WTC11 (cell line): Measurements from ENCODE around the gene FAM171A1. TPM values are rescaled to one million over a fixed set of nuclear protein-coding genes. Genes with fewer than 3 reads are reported as not detected.

Source experiments
- ATAC-seq: fragments of 200-7000 bp; cut with Tn5 transposase; 2 replicates; pipeline ENCODE4 v1.10.0; 2021; ENCODE audit warnings: mild to moderate bottlenecking, moderate library complexity
- CTCF ChIA-PET: fragments of 300-600 bp; sonication (Branson Sonifier 250); formaldehyde crosslinking; loops from one replicate; lab custom pipeline; 2021; ENCODE audit warnings: antibody characterized with exemption; lab: Charles Lee
- POLR2A ChIA-PET: fragments of 350-600 bp; sonication (Branson Sonifier 250); formaldehyde crosslinking; loops from one replicate; lab custom pipeline; 2021; ENCODE audit warnings: antibody characterized with exemption; lab: Charles Lee
- DNase-seq: peaks from one replicate; pipeline ENCODE4 v3.0.0; 2021; ENCODE audit warnings: low spot score
- H3K27ac Mint-ChIP-seq: 2 replicates; pipeline ENCODE4 v1.8.0; 2021; ENCODE audit warnings: mixed read lengths
- H3K27me3 Mint-ChIP-seq: 2 replicates; pipeline ENCODE4 v1.8.0; 2021; ENCODE audit warnings: low read depth, mild to moderate bottlenecking, moderate library complexity, mixed read lengths
- H3K36me3 Mint-ChIP-seq: 2 replicates; pipeline ENCODE4 v1.8.0; 2021; ENCODE audit warnings: mixed read lengths
- H3K4me1 Mint-ChIP-seq: 2 replicates; pipeline ENCODE4 v1.8.0; 2022; ENCODE audit warnings: mixed read lengths
- H3K4me3 Mint-ChIP-seq: 2 replicates; pipeline ENCODE4 v1.8.0; 2021; ENCODE audit warnings: mild to moderate bottlenecking, moderate library complexity, mixed read lengths
- H3K9me3 Mint-ChIP-seq: 2 replicates; pipeline ENCODE4 v1.8.0; 2021; ENCODE audit warnings: mixed read lengths
- ATF1 ChIP-seq: sonication (generic); formaldehyde crosslinking; IDR thresholded peaks from 2 replicates; pipeline ENCODE4 v1.8.1; 2023; ENCODE audit warnings: mild to moderate bottlenecking, moderate library complexity, missing genetic modification reagents
- ATF2 ChIP-seq: sonication (generic); formaldehyde crosslinking; IDR thresholded peaks from 2 replicates; pipeline ENCODE4 v1.8.1; 2022; ENCODE audit warnings: low read depth, missing genetic modification reagents, borderline replicate concordance
- ATF6 ChIP-seq: sonication (generic); formaldehyde crosslinking; IDR thresholded peaks from 2 replicates; pipeline ENCODE4 v1.8.1; 2023; ENCODE audit warnings: mild to moderate bottlenecking, missing genetic modification reagents
- CREB1 ChIP-seq: sonication (generic); formaldehyde crosslinking; IDR thresholded peaks from 2 replicates; pipeline ENCODE4 v1.8.0; 2023; ENCODE audit warnings: mild to moderate bottlenecking, missing genetic modification reagents
- CTCF ChIP-seq: fragments of 200-600 bp; IDR thresholded peaks from 2 replicates; pipeline ENCODE4 v1.8.0; 2022; ENCODE audit warnings: antibody characterized with exemption
- ESRRA ChIP-seq: sonication (generic); formaldehyde crosslinking; IDR thresholded peaks from 2 replicates; pipeline ENCODE4 v1.8.1; 2022; ENCODE audit warnings: mild to moderate bottlenecking, missing genetic modification reagents, borderline replicate concordance
- FOXP1 ChIP-seq: sonication (generic); formaldehyde crosslinking; IDR thresholded peaks from 2 replicates; pipeline ENCODE4 v1.8.0; 2022; ENCODE audit warnings: missing genetic modification reagents, mild to moderate bottlenecking, moderate library complexity, borderline replicate concordance
- FOXP4 ChIP-seq: sonication (generic); formaldehyde crosslinking; IDR thresholded peaks from 2 replicates; pipeline ENCODE4 v1.8.0; 2022; ENCODE audit warnings: mild to moderate bottlenecking, missing genetic modification reagents
- GRHL2 ChIP-seq: fragments of 250-450 bp; sonication (Bioruptor Pico); IDR thresholded peaks from 2 replicates; pipeline ENCODE4 v1.8.0; 2022; ENCODE audit warnings: mild to moderate bottlenecking, moderate library complexity; ENCODE audit not compliant: insufficient replicate concordance, severe bottlenecking
- HMGA2 ChIP-seq: fragments of 250-450 bp; sonication (Bioruptor Pico); IDR thresholded peaks from 2 replicates; pipeline ENCODE4 v1.4.0; 2021; ENCODE audit warnings: mild to moderate bottlenecking, moderate library complexity
- MAX ChIP-seq: sonication (generic); formaldehyde crosslinking; IDR thresholded peaks from 2 replicates; pipeline ENCODE4 v1.8.0; 2022; ENCODE audit warnings: mild to moderate bottlenecking, missing genetic modification reagents
- NFYB ChIP-seq: sonication (generic); formaldehyde crosslinking; conservative IDR thresholded peaks from 2 replicates; pipeline ENCODE4 v1.8.0; 2022; ENCODE audit warnings: low read depth, missing genetic modification reagents
- PRRX2 ChIP-seq: fragments of 250-450 bp; sonication (Bioruptor Pico); IDR thresholded peaks from 2 replicates; pipeline ENCODE4 v1.8.0; 2021; ENCODE audit warnings: mild to moderate bottlenecking
- RELA ChIP-seq: sonication (generic); formaldehyde crosslinking; IDR thresholded peaks from 2 replicates; pipeline ENCODE4 v1.8.1; 2022; ENCODE audit warnings: missing genetic modification reagents, mild to moderate bottlenecking, borderline replicate concordance
- TEAD1 ChIP-seq: sonication (generic); formaldehyde crosslinking; IDR thresholded peaks from 2 replicates; pipeline ENCODE4 v1.8.0; 2022; ENCODE audit warnings: mild to moderate bottlenecking, missing genetic modification reagents
- USF2 ChIP-seq: sonication (generic); formaldehyde crosslinking; IDR thresholded peaks from 2 replicates; pipeline ENCODE4 v1.8.1; 2023; ENCODE audit warnings: mild to moderate bottlenecking, missing genetic modification reagents, moderate library complexity
- ZBTB43 ChIP-seq: sonication (generic); formaldehyde crosslinking; IDR thresholded peaks from 2 replicates; pipeline ENCODE4 v1.8.1; 2023; ENCODE audit warnings: mild to moderate bottlenecking, missing genetic modification reagents
- ZNF138 ChIP-seq: sonication (generic); formaldehyde crosslinking; conservative IDR thresholded peaks from 2 replicates; pipeline ENCODE4 v1.8.1; 2022; ENCODE audit warnings: mild to moderate bottlenecking, moderate library complexity, missing genetic modification reagents
- ZNF219 ChIP-seq: sonication (generic); formaldehyde crosslinking; IDR thresholded peaks from 2 replicates; pipeline ENCODE4 v1.8.0; 2023; ENCODE audit warnings: missing genetic modification reagents, mild to moderate bottlenecking, borderline replicate concordance
- ZNF396 ChIP-seq: fragments of 250-450 bp; sonication (Bioruptor Pico); IDR thresholded peaks from 2 replicates; pipeline ENCODE4 v1.8.0; 2021; ENCODE audit warnings: mild to moderate bottlenecking, moderate library complexity, borderline replicate concordance
- ZSCAN18 ChIP-seq: fragments of 250-450 bp; sonication (Bioruptor Pico); IDR thresholded peaks from 2 replicates; pipeline ENCODE4 v2.1.2; 2022; ENCODE audit warnings: mild to moderate bottlenecking, moderate library complexity
- total RNA-seq: library from RNA; stranded (reverse); gene quantifications from 3 replicates; pipeline ENCODE4 v1.2.3, GENCODE V29; 2021

FAM171A1 gene
- total RNA-seq, 1 experiment from 2014 or later, result 33.9 TPM

- TF ChIP-seq RELA (CRISPR knock-in tag), result no peak
- TF ChIP-seq USF2 (CRISPR knock-in tag), result no peak
- no peak for TF ChIP-seq GRHL2 (CRISPR knock-in tag)
- no peak for TF ChIP-seq TEAD1 (CRISPR knock-in tag)
- TF ChIP-seq ATF1, result no peak
- TF ChIP-seq MAX (CRISPR knock-in tag), result no peak
- no peak for TF ChIP-seq ZNF396
Measured at GRCh38 chr10:15236340-15236739, 134.7 kb downstream of the FAM171A1 start (continued).

- peaks cover 2% of the 10 kb centered on the region; the same call in 1 of the 2 replicates for H3K27me3 Mint-ChIP-seq
- TF ChIP-seq CREB1 (CRISPR knock-in tag) (no peak), ZNF396 (no peak), ZBTB43 (CRISPR knock-in tag) (no peak), PRRX2 (no peak), FOXP1 (CRISPR knock-in tag) (no peak), NFYB (CRISPR knock-in tag) (no peak), HMGA2 (CRISPR knock-in tag) (no peak), ZNF138 (no peak), GRHL2 (CRISPR knock-in tag) (no peak), ATF6 (CRISPR knock-in tag) (no peak), ATF2 (CRISPR knock-in tag) (no peak)
- CTCF ChIA-PET, result no interaction called here
- POLR2A ChIA-PET, result no interaction called here
- no peak for ATAC-seq
- no peak overlapping the region for H3K27ac Mint-ChIP-seq
- H3K4me3 Mint-ChIP-seq, result no peak overlapping the region
- no peak for DNase-seq
- no peaks in the 10 kb centered on the region for H3K36me3 Mint-ChIP-seq
- peaks cover 9% of the 10 kb centered on the region for H3K9me3 Mint-ChIP-seq
- H3K4me1 Mint-ChIP-seq, result no peaks in the 10 kb centered on the region
Measured at GRCh38 chr10:15232279-15232678, 138.8 kb downstream of the FAM171A1 start.

GRCh38 chr10:15231426-15231825 lies 139.7 kb downstream of the FAM171A1 start:
- CTCF ChIA-PET, result interaction anchor here (1.3 kb wide), 1 partner anchor 14 kb away, joined by 3 read pairs; no protein-coding TSS in a partner anchor
- ATAC-seq (no peak), DNase-seq (no peak)
- peaks cover 9% of the 10 kb centered on the region for H3K9me3 Mint-ChIP-seq
- no peak overlapping the region for H3K4me3 Mint-ChIP-seq
- H3K36me3 Mint-ChIP-seq, result no peaks in the 10 kb centered on the region
- no peaks in the 10 kb centered on the region for H3K4me1 Mint-ChIP-seq
- POLR2A ChIA-PET, result interaction anchor here (0.6 kb wide), 1 partner anchor 44 kb away, joined by 3 read pairs; no protein-coding TSS in a partner anchor
- peaks cover 2% of the 10 kb centered on the region; the same call in 1 of the 2 replicates for H3K27me3 Mint-ChIP-seq
- H3K27ac Mint-ChIP-seq, result no peak overlapping the region
- no peak for TF ChIP-seq ESRRA (CRISPR knock-in tag)
- TF ChIP-seq CTCF, result no peak
- no peak for TF ChIP-seq FOXP4
- no peak for TF ChIP-seq ZSCAN18 (CRISPR knock-in tag)
- TF ChIP-seq ZNF219 (CRISPR knock-in tag), result no peak
